BLaER1 treated with 17β-estradiol and CSF1 and Interleukin-3, amounts not matched to agents 10 nM and 100 nM (cell line): ENCODE data around the gene DOK4.
A peak's percentile ranks its signal among the peaks of the same experiment; 100 is the strongest.
"Not testable (repeated sequence)": the region's sequence is repeated elsewhere in the genome, so short reads cannot be mapped to it uniquely, and the experiment has no call there.

Source experiments
- H3K27ac ChIP-seq, 11 experiments: shearing (Covaris generic); formaldehyde crosslinking; 2 replicates each; pipeline ENCODE4 v1.8.1; 2022
- H3K27me3 ChIP-seq, 11 experiments: shearing (Covaris generic); formaldehyde crosslinking; 2 replicates each; pipeline ENCODE4 v1.8.1; 2022
- H3K36me3 ChIP-seq, 11 experiments: shearing (Covaris generic); formaldehyde crosslinking; 2 replicates each; pipeline ENCODE4 v1.8.1; 2022
- H3K4me1 ChIP-seq, 10 experiments: shearing (Covaris generic); formaldehyde crosslinking; 2 replicates each; pipeline ENCODE4 v1.8.1; 2022
- H3K4me2 ChIP-seq, 11 experiments: shearing (Covaris generic); formaldehyde crosslinking; 2 replicates each; pipeline ENCODE4 v1.8.1; 2022
- H3K4me3 ChIP-seq, 10 experiments: shearing (Covaris generic); formaldehyde crosslinking; 2 replicates each; pipeline ENCODE4 v1.8.1; 2022
- H3K9ac ChIP-seq, 11 experiments: shearing (Covaris generic); formaldehyde crosslinking; 2 replicates each; pipeline ENCODE4 v1.8.1; 2022
- H3K9me3 ChIP-seq, 11 experiments: shearing (Covaris generic); formaldehyde crosslinking; replicated peaks in 1 of 11; 2 replicates each; pipeline ENCODE4 v1.8.1; 2022
- H4K20me1 ChIP-seq, 11 experiments: shearing (Covaris generic); formaldehyde crosslinking; 2 replicates each; pipeline ENCODE4 v1.8.1; 2022
- Cebpa-rat ChIP-seq, 11 experiments: shearing (Covaris generic); IDR thresholded peaks; 2 replicates each; pipeline ENCODE4 v1.8.1; 2022

Gene DOK4

GRCh38 chr16:57502048-57502775 is 15.9 kb upstream of the DOK4 start:
- Histone ChIP-seq H3K27me3 (0 out of 22 replicates have a peak, but pooled peaks cover 0 to 4% (median 0%) of the 10 kb centered on the region in 11 experiments), H3K9me3 (no peaks in the 10 kb centered on the region), H3K4me2 (peak overlapping the region in 10 of 11 experiments; percentile 42 to 89 (median 78); a peak in 18 of 22 replicates), H4K20me1 (peaks cover 0 to 7% (median 0%) of the 10 kb centered on the region in 11 experiments; a peak in 1 of 22 replicates), H3K36me3 (no peaks in the 10 kb centered on the region), H3K4me3 (no peak overlapping the region), H3K27ac (no peak overlapping the region), H3K4me1 (peaks cover 34 to 75% (median 64%) of the 10 kb centered on the region in 10 experiments), H3K9ac (no peak overlapping the region)
- no peak for TF ChIP-seq Cebpa-rat (IDR thresholded peaks at IDR 0.05)

- H3K36me3 ChIP-seq: no peaks in the 10 kb centered on the region
- H3K27me3 ChIP-seq: 0 out of 22 replicates have a peak, but pooled peaks cover 0 to 4% (median 0%) of the 10 kb centered on the region in 11 experiments
- H3K4me2 ChIP-seq: peak overlapping the region; percentile 42 to 89 (median 78); a peak in 21 of 22 replicates
- peaks cover 0 to 7% (median 0%) of the 10 kb centered on the region in 11 experiments; a peak in 1 of 22 replicates for H4K20me1 ChIP-seq
- H3K4me1 ChIP-seq: peaks cover 34 to 68% (median 60%) of the 10 kb centered on the region in 10 experiments
- no peaks in the 10 kb centered on the region for H3K9me3 ChIP-seq
- H3K4me3 ChIP-seq: no peak overlapping the region
- TF ChIP-seq Cebpa-rat (IDR thresholded peaks at IDR 0.05): no peak
- H3K27ac ChIP-seq: no peak overlapping the region; a peak in 1 of 22 replicates
- H3K9ac ChIP-seq: no peak overlapping the region
These were observed 15.2 kb upstream of the DOK4 start for GRCh38 chr16:57501492-57501891.

- peak overlapping the region in 3 of 11 experiments; percentile 13 to 39 (median 19); a peak in 4 of 22 replicates for H3K9ac ChIP-seq
- no peaks in the 10 kb centered on the region for H3K36me3 ChIP-seq
- no peak overlapping the region for H3K4me3 ChIP-seq
- H3K4me1 ChIP-seq: peaks cover 34 to 66% (median 60%) of the 10 kb centered on the region in 10 experiments
- H4K20me1 ChIP-seq: peaks cover 0 to 7% (median 0%) of the 10 kb centered on the region in 11 experiments; a peak in 1 of 22 replicates
- 0 out of 22 replicates have a peak, but pooled peaks cover 0 to 4% (median 0%) of the 10 kb centered on the region in 11 experiments for H3K27me3 ChIP-seq
- peak overlapping the region; percentile 42 to 89 (median 78) for H3K4me2 ChIP-seq
- H3K9me3 ChIP-seq: no peaks in the 10 kb centered on the region
- peak overlapping the region in 5 of 11 experiments; percentile 25 to 59 (median 36); a peak in 6 of 22 replicates for H3K27ac ChIP-seq
- no peak for TF ChIP-seq Cebpa-rat (IDR thresholded peaks at IDR 0.05)
These were observed 14.4 kb upstream of the DOK4 start for GRCh38 chr16:57500578-57501111.

- not testable (repeated sequence) for H4K20me1 ChIP-seq, H3K4me3 ChIP-seq, H3K27me3 ChIP-seq, H3K9me3 ChIP-seq, H3K36me3 ChIP-seq
- Histone ChIP-seq H3K9ac (peak overlapping the region in 1 of 11 experiments; percentile 13; a peak in 1 of 22 replicates), H3K4me2 (peak overlapping the region; percentile 42 to 89 (median 78); a peak in 20 of 22 replicates), H3K27ac (peak overlapping the region in 2 of 11 experiments; percentile 36 to 44; a peak in 3 of 22 replicates), H3K4me1 (peaks cover 34 to 66% (median 60%) of the 10 kb centered on the region in 10 experiments)
These were observed 13.6 kb upstream of the DOK4 start for GRCh38 chr16:57499941-57500340.

GRCh38 chr16:57498031-57498430 is 11.7 kb upstream of the DOK4 start:
- Histone ChIP-seq H3K36me3 (no peaks in the 10 kb centered on the region), H3K9ac (no peak overlapping the region), H3K4me3 (no peak overlapping the region), H3K27me3 (0 out of 22 replicates have a peak, but pooled peaks cover 0 to 4% (median 0%) of the 10 kb centered on the region in 11 experiments), H3K9me3 (peaks cover 0 to 7% (median 0%) of the 10 kb centered on the region in 11 experiments; a peak in 5 of 22 replicates), H3K4me1 (peaks cover 36 to 66% (median 60%) of the 10 kb centered on the region in 10 experiments), H3K27ac (no peak overlapping the region), H3K4me2 (no peak overlapping the region), H4K20me1 (peaks cover 0 to under 1% (median 0%) of the 10 kb centered on the region in 11 experiments; a peak in 1 of 22 replicates)
- TF ChIP-seq Cebpa-rat (IDR thresholded peaks at IDR 0.05): no peak

- Histone ChIP-seq H3K36me3 (no peaks in the 10 kb centered on the region), H4K20me1 (no peaks in the 10 kb centered on the region), H3K9me3 (peaks cover 0 to 16% (median 7%) of the 10 kb centered on the region in 11 experiments; a peak in 10 of 22 replicates), H3K27ac (no peak overlapping the region), H3K27me3 (no peaks in the 10 kb centered on the region), H3K4me2 (no peak overlapping the region), H3K9ac (no peak overlapping the region), H3K4me3 (no peak overlapping the region), H3K4me1 (peaks cover 30 to 66% (median 60%) of the 10 kb centered on the region in 10 experiments)
- no peak for TF ChIP-seq Cebpa-rat (IDR thresholded peaks at IDR 0.05)
These were observed 10.8 kb upstream of the DOK4 start for GRCh38 chr16:57497121-57497520.

- peak overlapping the region in 10 of 11 experiments; percentile 45 to 82 (median 70); a peak in 20 of 22 replicates for H3K4me2 ChIP-seq
- no peaks in the 10 kb centered on the region for H3K27me3 ChIP-seq
- H4K20me1 ChIP-seq: no peaks in the 10 kb centered on the region
- peaks cover 5 to 30% (median 20%) of the 10 kb centered on the region in 11 experiments; a peak in 21 of 22 replicates for H3K9me3 ChIP-seq
- TF ChIP-seq Cebpa-rat (IDR thresholded peaks at IDR 0.05): peak in 4 of 11 experiments; percentile 49 to 82 (median 66); a peak in 6 of 22 replicates
- no peaks in the 10 kb centered on the region for H3K36me3 ChIP-seq
- peak overlapping the region in 8 of 11 experiments; percentile 56 to 75 (median 68); a peak in 16 of 22 replicates for H3K9ac ChIP-seq
- peak overlapping the region in 5 of 10 experiments; percentile 0 to 40 (median 27); a peak in 7 of 20 replicates for H3K4me3 ChIP-seq
- H3K4me1 ChIP-seq: peaks cover 13 to 39% (median 35%) of the 10 kb centered on the region in 10 experiments; a peak in 19 of 20 replicates
- peak overlapping the region in 9 of 11 experiments; percentile 34 to 87 (median 84); a peak in 18 of 22 replicates for H3K27ac ChIP-seq
These were observed 7.5 kb upstream of the DOK4 start for GRCh38 chr16:57493767-57494166.

- no peaks in the 10 kb centered on the region for H3K36me3 ChIP-seq
- no peak overlapping the region for H3K9ac ChIP-seq
- H3K4me3 ChIP-seq: no peak overlapping the region
- peaks cover 0 to 17% (median 7%) of the 10 kb centered on the region in 11 experiments; a peak in 7 of 22 replicates for H4K20me1 ChIP-seq
- H3K4me1 ChIP-seq: peaks cover 25 to 52% (median 48%) of the 10 kb centered on the region in 10 experiments
- H3K4me2 ChIP-seq: no peak overlapping the region
- peaks cover 5 to 32% (median 20%) of the 10 kb centered on the region in 11 experiments; a peak in 21 of 22 replicates for H3K9me3 ChIP-seq
- no peaks in the 10 kb centered on the region for H3K27me3 ChIP-seq
- no peak for TF ChIP-seq Cebpa-rat (IDR thresholded peaks at IDR 0.05)
- H3K27ac ChIP-seq: no peak overlapping the region
These were observed 2.9 kb upstream of the DOK4 start for GRCh38 chr16:57489229-57489628.
